Fibroblast of lung (primary cell): ENCODE measurements around the gene POFUT2. TPM values are rescaled to one million over a fixed set of nuclear protein-coding genes. Genes with fewer than 3 reads are reported as not detected.

Experiments
- DNase-seq, 2 donors: peaks; one replicate each; pipeline versions ENCODE4 v3.0.0 to v3.0.0-alpha.2; 2010; ENCODE audit warnings: low read depth in 2 of 2
- H2AFZ ChIP-seq: 2 replicates; pipeline ENCODE4 v1.5.1; 2012; ENCODE audit warnings: low read length, control low read depth, inconsistent platforms
- H3K27ac ChIP-seq: 2 replicates; pipeline ENCODE4 v1.5.1; 2011; ENCODE audit warnings: low read length, control low read depth; ENCODE audit not compliant: insufficient read depth
- H3K27me3 ChIP-seq: 2 replicates; pipeline ENCODE4 v1.5.1; 2011; ENCODE audit warnings: mild to moderate bottlenecking, low read length; ENCODE audit not compliant: control insufficient read depth, insufficient read depth
- H3K36me3 ChIP-seq: 2 replicates; pipeline ENCODE4 v1.5.1; 2011; ENCODE audit warnings: low read length; ENCODE audit not compliant: control insufficient read depth, insufficient read depth
- H3K4me1 ChIP-seq: 2 replicates; pipeline ENCODE4 v1.5.1; 2011; ENCODE audit warnings: low read length; ENCODE audit not compliant: control insufficient read depth, insufficient read depth; ENCODE audit errors: extremely low read depth
- H3K4me2 ChIP-seq: 2 replicates; pipeline ENCODE4 v1.5.1; 2011; ENCODE audit warnings: low read length, control low read depth; ENCODE audit not compliant: insufficient read depth; ENCODE audit errors: extremely low read depth
- H3K4me3 ChIP-seq, 4 experiments: fragments of 200-600 bp in 1 of 4; sonication (generic) in 1 of 4; replicated peaks in 1 of 4; 2 replicates each; pipeline ENCODE4 v1.5.1; 2011 to 2016; ENCODE audit warnings: low read length in 4 of 4, low read depth in 3 of 4, mild to moderate bottlenecking in 3 of 4, control low read depth in 2 of 4, inconsistent platforms in 1 of 4, mixed read lengths in 1 of 4; ENCODE audit not compliant: insufficient read depth in 1 of 4; ENCODE audit errors: control extremely low read depth in 1 of 4
- H3K79me2 ChIP-seq: 2 replicates; pipeline ENCODE4 v1.5.1; 2012; ENCODE audit warnings: mild to moderate bottlenecking, low read length, inconsistent platforms; ENCODE audit not compliant: control insufficient read depth, insufficient read depth
- H3K9ac ChIP-seq: 2 replicates; pipeline ENCODE4 v1.5.1; 2011; ENCODE audit warnings: mild to moderate bottlenecking, low read length, control low read depth; ENCODE audit not compliant: insufficient read depth
- H3K9me3 ChIP-seq: 2 replicates; pipeline ENCODE4 v1.5.1; 2012; ENCODE audit warnings: low read depth, low read length; ENCODE audit not compliant: control insufficient read depth, insufficient read depth
- H4K20me1 ChIP-seq: 2 replicates; pipeline ENCODE4 v1.5.1; 2011; ENCODE audit warnings: low read length; ENCODE audit not compliant: control insufficient read depth, insufficient read depth; ENCODE audit errors: extremely low read depth
- CTCF ChIP-seq, 2 donors: IDR thresholded peaks in 1 of 2; conservative IDR thresholded peaks in 1 of 2; 1 replicate in 1 of 2; 2 replicates in 1 of 2; pipeline ENCODE4 v1.5.1; 2011 to 2012; ENCODE audit warnings: low read length in 2 of 2, control low read depth in 1 of 2, inconsistent platforms in 1 of 2, low read depth in 1 of 2, mild to moderate bottlenecking in 1 of 2
- EZH2 ChIP-seq: IDR thresholded peaks from 2 replicates; pipeline ENCODE4 v1.5.1; 2012; ENCODE audit warnings: low read length, control low read depth, mild to moderate bottlenecking; ENCODE audit errors: missing control alignments
- polyA plus RNA-seq, 2 donors: library from polyadenylated mRNA; depleted of rRNA in 1 of 2; stranded (reverse) in 1 of 2; unstranded in 1 of 2; fragments of >200 nt; gene quantifications; 2 replicates each; pipeline ENCODE4 v1.2.1, GENCODE V29; 2011 to 2012; ENCODE audit warnings: missing spikeins in 1 of 2
- total RNA-seq: library from RNA; depleted of rRNA; stranded (reverse); fragments of >200 nt; gene quantifications from 2 replicates; pipeline ENCODE4 v1.2.1, GENCODE V29; 2014

The POFUT2 gene
- total and polyA plus RNA-seq, 2 donors (not counting 1 experiment from before 2014, with no cell fraction given) = 56.0 to 60.3 TPM

- no peak overlapping the region for H2AFZ ChIP-seq
These were observed 64.2 kb downstream of the POFUT2 start for GRCh38 chr21:45223236-45224185.

GRCh38 chr21:45222001-45222400 is 65.7 kb downstream of the POFUT2 start:
- DNase-seq = no peak
- Histone ChIP-seq H3K9me3 (no peaks in the 10 kb centered on the region), H3K9ac (no peak overlapping the region), H4K20me1 (no peaks in the 10 kb centered on the region), H3K27ac (no peak overlapping the region), H3K4me1 (no peaks in the 10 kb centered on the region), H3K4me3 (no peak overlapping the region), H3K36me3 (no peaks in the 10 kb centered on the region), H3K27me3 (peaks cover 10% of the 10 kb centered on the region), H3K79me2 (no peaks in the 10 kb centered on the region), H3K4me2 (no peak overlapping the region), H2AFZ (no peak overlapping the region)
- no peak for TF ChIP-seq EZH2
- TF ChIP-seq CTCF (conservative IDR thresholded peaks at IDR 0.05 in 1 of 2, IDR thresholded peaks at IDR 0.05 in 1 of 2; ENCODE audit: low read depth in 1 of 2, low read length in 2 of 2) = no peak

More at GRCh38 chr21:45223236-45224185, 64.2 kb downstream of the POFUT2 start:
- no peak for TF ChIP-seq EZH2
- no peak for TF ChIP-seq CTCF (conservative IDR thresholded peaks at IDR 0.05 in 1 of 2, IDR thresholded peaks at IDR 0.05 in 1 of 2; ENCODE audit: low read depth in 1 of 2, low read length in 2 of 2)
- Histone ChIP-seq H3K79me2 (no peaks in the 10 kb centered on the region), H3K9me3 (no peaks in the 10 kb centered on the region), H3K4me3 (no peak overlapping the region), H3K27ac (no peak overlapping the region), H3K27me3 (peaks cover 10% of the 10 kb centered on the region), H3K36me3 (no peaks in the 10 kb centered on the region), H3K4me1 (peaks cover 7% of the 10 kb centered on the region), H4K20me1 (no peaks in the 10 kb centered on the region), H3K4me2 (no peak overlapping the region), H3K9ac (no peak overlapping the region)
- no peak for DNase-seq

GRCh38 chr21:45220714-45221490 is 66.8 kb downstream of the POFUT2 start:
- Histone ChIP-seq H3K4me2 (no peak overlapping the region), H3K27me3 (peaks cover 2% of the 10 kb centered on the region), H3K4me3 (no peak overlapping the region), H3K9ac (no peak overlapping the region), H3K36me3 (no peaks in the 10 kb centered on the region), H3K9me3 (no peaks in the 10 kb centered on the region), H3K4me1 (no peaks in the 10 kb centered on the region), H3K27ac (no peak overlapping the region), H2AFZ (no peak overlapping the region), H4K20me1 (no peaks in the 10 kb centered on the region), H3K79me2 (no peaks in the 10 kb centered on the region)
- TF ChIP-seq CTCF (conservative IDR thresholded peaks at IDR 0.05 in 1 of 2, IDR thresholded peaks at IDR 0.05 in 1 of 2; ENCODE audit: low read depth in 1 of 2, low read length in 2 of 2) (no peak), EZH2 (no peak)
- DNase-seq = no peak
